Measurements from ENCODE around the gene JMY. TPM values are rescaled to one million over a fixed set of nuclear protein-coding genes. Genes with fewer than 3 reads are reported as not detected.

Gene JMY
- total and polyA plus RNA-seq, 2 of the 8 experiments (the other 6 are each of a cell fraction or from before 2014, with no cell fraction given) = 2.8 to 13.9 TPM

DNA sequence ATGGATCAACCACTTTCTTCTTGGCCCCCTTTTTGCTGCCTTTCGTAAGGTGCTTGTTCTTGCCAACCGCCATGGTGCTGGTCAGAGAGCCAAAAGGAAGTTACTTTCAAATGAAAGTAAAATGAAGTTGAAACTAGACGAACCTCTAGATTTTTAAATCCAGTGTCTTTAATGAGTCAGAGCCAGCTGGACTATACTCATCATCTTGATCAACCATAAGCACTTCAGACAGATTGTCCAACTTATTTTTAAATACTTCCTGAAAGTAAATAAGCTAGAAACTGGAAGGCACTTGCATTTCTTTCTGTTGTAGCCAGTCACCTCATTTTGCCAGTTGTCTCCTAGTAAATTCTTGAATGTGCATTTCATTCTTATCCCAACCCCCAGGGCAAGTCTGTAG is 48.9 kb downstream of the JMY start (continued):
- no peak for TF ChIP-seq KDM4A (IDR thresholded peaks at IDR 0.05; ENCODE audit: low read depth, low read length, severe bottlenecking)
- no peak for TF ChIP-seq NRF1 (IDR thresholded peaks at IDR 0.05; ENCODE audit: low read depth, low read length)
- TF ChIP-seq MAFK (IDR thresholded peaks at IDR 0.05; ENCODE audit: low read depth, low read length) = no peak
- no peak for TF ChIP-seq ATF3 (IDR thresholded peaks at IDR 0.05; ENCODE audit: insufficient read depth, low read depth, low read length)
- no peak for TF ChIP-seq CHD7 (IDR thresholded peaks at IDR 0.05; ENCODE audit: insufficient replicate concordance, low read length)
- no peak for TF ChIP-seq FOSL1 (IDR thresholded peaks at IDR 0.05; ENCODE audit: insufficient read depth, low read depth, low read length)
- TF ChIP-seq RBBP5 (IDR thresholded peaks at IDR 0.05; ENCODE audit: borderline replicate concordance, low read depth, low read length) = no peak
- TF ChIP-seq BCL11A (IDR thresholded peaks at IDR 0.05; ENCODE audit: low read depth in 2 of 2, low read length in 2 of 2) = no peak
- no peak for TF ChIP-seq SRF (IDR thresholded peaks at IDR 0.05; ENCODE audit: low read depth, low read length)
